Measurements from ENCODE around the gene MAML3. TPM values are rescaled to one million over a fixed set of nuclear protein-coding genes. Genes with fewer than 3 reads are reported as not detected.

MAML3 gene
- total and polyA plus RNA-seq, 2 experiments from 2014 or later = 4.1 to 11.2 TPM

DNA sequence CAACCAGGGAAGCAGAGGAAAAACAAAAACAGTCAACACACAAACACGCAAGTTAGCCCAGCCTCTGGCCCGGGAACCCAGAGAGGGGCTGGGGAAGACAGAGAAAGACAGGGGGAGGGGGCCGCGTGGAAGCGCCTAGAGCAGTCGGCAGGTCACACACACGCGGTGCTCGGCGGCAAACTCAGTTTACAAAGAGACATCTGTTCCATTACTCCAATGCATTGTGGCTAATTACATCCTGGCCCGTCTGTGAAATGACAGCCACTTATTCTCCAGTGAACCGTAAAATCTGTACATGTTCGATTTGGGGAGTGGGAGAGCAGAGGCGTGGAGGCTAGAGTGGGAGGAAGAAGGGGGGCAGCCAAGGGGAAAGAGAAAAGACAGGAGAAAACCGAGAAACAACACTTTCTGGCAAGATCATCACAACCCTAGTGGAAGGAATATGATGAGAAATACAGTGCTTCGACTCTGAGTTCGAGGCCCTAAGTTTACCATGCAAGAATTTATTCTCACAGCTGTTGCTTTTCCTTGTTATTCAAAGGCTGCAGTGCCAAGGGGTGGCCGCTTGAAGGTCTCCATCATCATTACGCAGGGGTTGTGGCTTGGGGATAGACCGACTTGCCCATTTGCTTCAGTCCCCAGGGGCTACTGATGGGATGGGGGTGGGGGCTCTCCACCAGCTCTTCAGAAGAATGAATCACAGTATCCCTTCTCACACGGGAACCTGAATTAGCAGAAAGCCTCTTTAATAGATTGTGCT is 320.7 kb downstream of the MAML3 start:
- Histone ChIP-seq H3K27ac (no peak overlapping the region), H3K9me3 (ENCODE audit: low read depth) (no peaks in the 10 kb centered on the region), H3K79me2 (peaks cover 7% of the 10 kb centered on the region), H4K20me1 (ENCODE audit: insufficient read depth, poor library complexity, severe bottlenecking) (no peaks in the 10 kb centered on the region), H3K4me2 (no peak overlapping the region), H3K27me3 (no peaks in the 10 kb centered on the region), H3K4me3 (no peak overlapping the region), H3K36me3 (replicated peaks; ENCODE audit: insufficient read depth, low read depth) (no peaks in the 10 kb centered on the region), H3K4me1 (ENCODE audit: insufficient read depth) (no peaks in the 10 kb centered on the region), H2AFZ (no peak overlapping the region), H3K9me2 (replicated peaks; ENCODE audit: insufficient read depth) (no peaks in the 10 kb centered on the region)
- 71% methylated on average over 21 of the region's 21 CpGs for WGBS (ENCODE audit: low lambda C conversion rate, missing lambda C conversion rate)
- TF ChIP-seq EZH2phosphoT487 (IDR thresholded peaks at IDR 0.05; ENCODE audit: low read depth, severe bottlenecking, unreplicated experiment) = no peak
- TF ChIP-seq, protein P1, sequence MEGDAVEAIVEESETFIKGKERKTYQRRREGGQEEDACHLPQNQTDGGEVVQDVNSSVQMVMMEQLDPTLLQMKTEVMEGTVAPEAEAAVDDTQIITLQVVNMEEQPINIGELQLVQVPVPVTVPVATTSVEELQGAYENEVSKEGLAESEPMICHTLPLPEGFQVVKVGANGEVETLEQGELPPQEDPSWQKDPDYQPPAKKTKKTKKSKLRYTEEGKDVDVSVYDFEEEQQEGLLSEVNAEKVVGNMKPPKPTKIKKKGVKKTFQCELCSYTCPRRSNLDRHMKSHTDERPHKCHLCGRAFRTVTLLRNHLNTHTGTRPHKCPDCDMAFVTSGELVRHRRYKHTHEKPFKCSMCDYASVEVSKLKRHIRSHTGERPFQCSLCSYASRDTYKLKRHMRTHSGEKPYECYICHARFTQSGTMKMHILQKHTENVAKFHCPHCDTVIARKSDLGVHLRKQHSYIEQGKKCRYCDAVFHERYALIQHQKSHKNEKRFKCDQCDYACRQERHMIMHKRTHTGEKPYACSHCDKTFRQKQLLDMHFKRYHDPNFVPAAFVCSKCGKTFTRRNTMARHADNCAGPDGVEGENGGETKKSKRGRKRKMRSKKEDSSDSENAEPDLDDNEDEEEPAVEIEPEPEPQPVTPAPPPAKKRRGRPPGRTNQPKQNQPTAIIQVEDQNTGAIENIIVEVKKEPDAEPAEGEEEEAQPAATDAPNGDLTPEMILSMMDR (IDR thresholded peaks at IDR 0.05; ENCODE audit: poor library complexity) = no peak
- TF ChIP-seq EZH2 (IDR thresholded peaks at IDR 0.05; ENCODE audit: borderline replicate concordance) = no peak
- no peak for DNase-seq (ENCODE audit: low spot score)

DNA sequence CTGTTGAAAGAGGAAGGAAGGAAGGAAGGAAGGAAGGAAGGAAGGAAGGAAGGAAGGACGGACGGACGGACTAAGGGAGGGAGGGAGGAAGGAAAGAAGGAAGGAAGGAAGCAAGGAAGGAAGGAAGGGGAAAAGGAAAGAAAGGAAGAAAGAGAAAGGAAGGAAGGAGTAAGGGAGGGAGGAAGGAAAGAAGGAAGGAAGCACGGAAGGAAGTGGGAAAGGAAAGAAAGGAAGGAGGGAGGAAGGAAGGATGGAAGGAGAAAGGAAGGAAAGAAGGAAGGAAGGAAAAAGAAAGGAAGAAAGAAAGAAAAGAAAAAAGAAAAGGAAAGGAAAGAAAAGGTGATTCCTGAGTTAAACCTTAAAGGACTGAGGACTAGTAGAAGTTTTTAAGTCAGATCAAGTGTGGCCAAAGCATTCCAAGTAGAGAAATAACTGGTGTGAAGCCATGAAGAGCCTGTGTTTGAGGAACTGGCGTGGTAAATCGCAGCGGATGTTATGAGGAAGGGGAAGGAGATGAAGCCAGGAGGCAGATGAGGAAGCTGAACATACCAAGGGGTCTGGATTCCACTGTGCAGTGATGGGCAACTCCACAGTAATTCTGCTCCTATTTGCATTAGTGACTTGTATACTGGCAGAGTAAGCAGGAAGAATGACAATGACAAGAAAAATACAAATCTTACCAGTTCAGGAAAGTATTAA is 324.9 kb downstream of the MAML3 start:
- Histone ChIP-seq H2AFZ (no peak overlapping the region), H3K79me2 (peaks cover 2% of the 10 kb centered on the region), H3K4me1 (ENCODE audit: insufficient read depth) (no peaks in the 10 kb centered on the region), H3K36me3 (replicated peaks; ENCODE audit: insufficient read depth, low read depth) (no peaks in the 10 kb centered on the region), H3K4me3 (no peak overlapping the region), H3K4me2 (no peak overlapping the region), H3K27me3 (no peaks in the 10 kb centered on the region), H3K9me3 (ENCODE audit: low read depth) (no peaks in the 10 kb centered on the region), H3K9me2 (replicated peaks; ENCODE audit: insufficient read depth) (no peaks in the 10 kb centered on the region), H3K27ac (no peak overlapping the region), H4K20me1 (ENCODE audit: insufficient read depth, poor library complexity, severe bottlenecking) (no peaks in the 10 kb centered on the region)
- no peak for DNase-seq (ENCODE audit: low spot score)
- TF ChIP-seq EZH2 (IDR thresholded peaks at IDR 0.05; ENCODE audit: borderline replicate concordance) (no peak), EZH2phosphoT487 (IDR thresholded peaks at IDR 0.05; ENCODE audit: low read depth, severe bottlenecking, unreplicated experiment) (no peak)
- TF ChIP-seq, protein P1 (IDR thresholded peaks at IDR 0.05; ENCODE audit: poor library complexity) = no peak
- 88% methylated on average over 4 of the region's 7 CpGs for WGBS (ENCODE audit: low lambda C conversion rate, missing lambda C conversion rate)

DNA sequence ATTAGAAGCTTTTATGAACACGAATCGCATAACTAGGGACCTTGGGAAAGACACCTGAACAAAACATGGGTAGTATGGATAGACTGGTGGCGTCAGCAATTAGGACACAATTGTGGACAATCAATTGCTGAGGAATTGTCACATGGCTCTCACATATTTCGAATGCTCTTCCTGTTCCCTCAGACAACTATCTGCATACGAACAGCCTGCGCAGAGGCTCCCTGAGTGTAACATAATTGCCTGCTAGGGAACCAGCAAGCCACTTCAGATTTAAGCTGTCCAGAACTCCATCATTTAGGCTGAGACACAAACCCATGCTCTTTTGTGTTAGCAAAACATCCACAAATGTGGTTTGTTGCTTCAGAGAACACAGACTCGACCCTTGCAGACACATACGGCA is 327.6 kb downstream of the MAML3 start:
- H4K20me1 ChIP-seq (ENCODE audit: insufficient read depth, poor library complexity, severe bottlenecking) = no peaks in the 10 kb centered on the region
- no peak overlapping the region for H2AFZ ChIP-seq
- H3K4me3 ChIP-seq = no peak overlapping the region
- H3K27ac ChIP-seq = no peak overlapping the region
- H3K36me3 ChIP-seq (replicated peaks; ENCODE audit: insufficient read depth, low read depth) = no peaks in the 10 kb centered on the region
- no peaks in the 10 kb centered on the region for H3K9me2 ChIP-seq (replicated peaks; ENCODE audit: insufficient read depth)
- no peaks in the 10 kb centered on the region for H3K27me3 ChIP-seq
- TF ChIP-seq EZH2 (IDR thresholded peaks at IDR 0.05; ENCODE audit: borderline replicate concordance) (no peak), EZH2phosphoT487 (IDR thresholded peaks at IDR 0.05; ENCODE audit: low read depth, severe bottlenecking, unreplicated experiment) (no peak)
- TF ChIP-seq, protein P1 (IDR thresholded peaks at IDR 0.05; ENCODE audit: poor library complexity) = no peak
- no peak for DNase-seq (ENCODE audit: low spot score)
- H3K9me3 ChIP-seq (ENCODE audit: low read depth) = no peaks in the 10 kb centered on the region
- no peaks in the 10 kb centered on the region for H3K79me2 ChIP-seq
- 96% methylated on average over 8 of the region's 8 CpGs for WGBS (ENCODE audit: low lambda C conversion rate, missing lambda C conversion rate)
- H3K4me2 ChIP-seq = no peak overlapping the region
- H3K4me1 ChIP-seq (ENCODE audit: insufficient read depth) = no peaks in the 10 kb centered on the region

Measured in hepatocyte (in vitro differentiated cells).